Thyroid gland (tissue), 4 donors: ENCODE results near the gene RASL11B.

Experiments used
- CTCF ChIP-seq, 6 experiments: fragments of 200-600 bp in 3 of 6; fragments of 450-650 bp in 3 of 6; sonication (generic) in 3 of 6; IDR thresholded peaks; one replicate each; pipeline ENCODE4 v1.5.1; 2016 to 2019; ENCODE audit warnings: antibody characterized with exemption in 6 of 6, mild to moderate bottlenecking in 2 of 6, inconsistent platforms in 1 of 6, moderate library complexity in 1 of 6
- POLR2A ChIP-seq, 2 donors: fragments of 450-650 bp; IDR thresholded peaks; one replicate each; pipeline ENCODE4 v1.6.1; 2017; ENCODE audit warnings: antibody characterized with exemption in 2 of 2, mild to moderate bottlenecking in 2 of 2, moderate library complexity in 1 of 2

GRCh38 chr4:52883183-52883621 is 21.1 kb downstream of the RASL11B start:
- TF ChIP-seq CTCF (IDR thresholded peaks at IDR 0.05) (no peak), POLR2A (IDR thresholded peaks at IDR 0.05) (no peak)
